SU-DHL-6 (cell line): Measurements from ENCODE around the gene FTCD.

ENCODE experiments used
- EZH2phosphoT487 ChIP-seq: fragments of 200-600 bp; sonication (generic), shearing (Covaris generic); conservative IDR thresholded peaks from 2 replicates; pipeline ENCODE4 v1.6.1; 2018; ENCODE audit warnings: mild to moderate bottlenecking, antibody characterized with exemption, low read length, moderate library complexity, mixed read lengths
- TF ChIP-seq, protein P1 (sequence below): fragments of 200-600 bp; sonication (generic); IDR thresholded peaks from one replicate; pipeline ENCODE4 v1.5.1; 2017; ENCODE audit warnings: antibody characterized with exemption, mild to moderate bottlenecking, low read length, moderate library complexity; ENCODE audit not compliant: insufficient read depth, poor library complexity, severe bottlenecking

DNA sequence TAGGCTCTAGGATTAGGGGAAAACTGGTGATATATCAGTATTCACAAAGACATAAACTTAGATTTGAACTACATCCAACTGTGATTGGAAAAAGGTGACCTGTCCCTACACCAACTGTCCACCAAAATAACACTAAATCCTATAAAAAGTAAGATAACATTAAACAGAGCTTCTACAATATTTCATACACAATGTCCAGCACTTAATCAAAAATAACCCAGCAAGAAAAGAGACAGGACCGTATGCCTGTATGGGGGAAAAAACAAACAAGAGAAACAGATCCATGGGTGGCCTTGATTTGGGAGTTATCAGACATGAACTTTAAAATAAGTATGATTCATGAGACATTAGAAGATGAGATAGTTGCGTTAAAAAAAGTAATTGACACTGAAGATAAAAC lies 67.2 kb downstream of the FTCD start:
- TF ChIP-seq, protein P1, sequence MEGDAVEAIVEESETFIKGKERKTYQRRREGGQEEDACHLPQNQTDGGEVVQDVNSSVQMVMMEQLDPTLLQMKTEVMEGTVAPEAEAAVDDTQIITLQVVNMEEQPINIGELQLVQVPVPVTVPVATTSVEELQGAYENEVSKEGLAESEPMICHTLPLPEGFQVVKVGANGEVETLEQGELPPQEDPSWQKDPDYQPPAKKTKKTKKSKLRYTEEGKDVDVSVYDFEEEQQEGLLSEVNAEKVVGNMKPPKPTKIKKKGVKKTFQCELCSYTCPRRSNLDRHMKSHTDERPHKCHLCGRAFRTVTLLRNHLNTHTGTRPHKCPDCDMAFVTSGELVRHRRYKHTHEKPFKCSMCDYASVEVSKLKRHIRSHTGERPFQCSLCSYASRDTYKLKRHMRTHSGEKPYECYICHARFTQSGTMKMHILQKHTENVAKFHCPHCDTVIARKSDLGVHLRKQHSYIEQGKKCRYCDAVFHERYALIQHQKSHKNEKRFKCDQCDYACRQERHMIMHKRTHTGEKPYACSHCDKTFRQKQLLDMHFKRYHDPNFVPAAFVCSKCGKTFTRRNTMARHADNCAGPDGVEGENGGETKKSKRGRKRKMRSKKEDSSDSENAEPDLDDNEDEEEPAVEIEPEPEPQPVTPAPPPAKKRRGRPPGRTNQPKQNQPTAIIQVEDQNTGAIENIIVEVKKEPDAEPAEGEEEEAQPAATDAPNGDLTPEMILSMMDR: no peak
- no peak for TF ChIP-seq EZH2phosphoT487
